ENCODE data around the gene METTL9. TPM values are rescaled to one million over a fixed set of nuclear protein-coding genes. Genes with fewer than 3 reads are reported as not detected.

Gene METTL9
- total and polyA plus RNA-seq, 2 of the 13 experiments (the other 11 are each of a cell fraction or from before 2014, with no cell fraction given) = 123 to 204 TPM

GRCh38 chr16:21666772-21667171 lies 67.4 kb downstream of the METTL9 start (continued):
- TF ChIP-seq TRAFD1 (CRISPR knock-in tag; IDR thresholded peaks at IDR 0.05; ENCODE audit: borderline replicate concordance) (no peak), TEAD3 (CRISPR knock-in tag; optimal IDR thresholded peaks at IDR 0.05; ENCODE audit: borderline replicate concordance) (peak; percentile 59), ISL2 (CRISPR knock-in tag; IDR thresholded peaks at IDR 0.05) (0 out of 2 replicates have a peak, but pooled peaks have one; percentile 20), HIVEP1 (CRISPR knock-in tag; IDR thresholded peaks at IDR 0.05) (no peak), PATZ1 (CRISPR knock-in tag; IDR thresholded peaks at IDR 0.05) (peak; percentile 58), IRF2 (CRISPR knock-in tag; IDR thresholded peaks at IDR 0.05) (0 out of 2 replicates have a peak, but pooled peaks have one; percentile 12), MIXL1 (CRISPR knock-in tag; IDR thresholded peaks at IDR 0.05) (0 out of 2 replicates have a peak, but pooled peaks have one; percentile 44), ZNF644 (CRISPR knock-in tag; IDR thresholded peaks at IDR 0.05; ENCODE audit: low read depth) (peak; percentile 67), MIER2 (CRISPR knock-in tag; IDR thresholded peaks at IDR 0.05) (peak; percentile 38; the same call in 1 of the 2 replicates), GATAD2A (CRISPR knock-in tag; IDR thresholded peaks at IDR 0.05) (0 out of 2 replicates have a peak, but pooled peaks have one; percentile 45), IRF9 (CRISPR knock-in tag; IDR thresholded peaks at IDR 0.05; ENCODE audit: borderline replicate concordance) (no peak), ZNF776 (CRISPR knock-in tag; IDR thresholded peaks at IDR 0.05) (0 out of 2 replicates have a peak, but pooled peaks have one; percentile 18), ZNF781 (CRISPR knock-in tag; IDR thresholded peaks at IDR 0.05; ENCODE audit: borderline replicate concordance, not compliant biosample characterization) (no peak), PPARG (CRISPR knock-in tag; conservative IDR thresholded peaks at IDR 0.05) (0 out of 2 replicates have a peak, but pooled peaks have one; percentile 63), FLYWCH1 (CRISPR knock-in tag; IDR thresholded peaks at IDR 0.05) (no peak), BCL6 (CRISPR knock-in tag; IDR thresholded peaks at IDR 0.05) (peak; percentile 43; the same call in 1 of the 2 replicates), ZNF510 (CRISPR knock-in tag; IDR thresholded peaks at IDR 0.05; ENCODE audit: low read depth) (no peak), EP300 (IDR thresholded peaks at IDR 0.05; ENCODE audit: low read depth in 2 of 2, low read length in 2 of 2) (peak in 1 of 2 experiments; percentile 73; a peak in 1 of 4 replicates), EP300 (CRISPR knock-in tag; IDR thresholded peaks at IDR 0.05; ENCODE audit: borderline replicate concordance) (0 out of 2 replicates have a peak, but pooled peaks have one; percentile 34), ZMYM4 (CRISPR knock-in tag; IDR thresholded peaks at IDR 0.05) (peak; percentile 57; the same call in 1 of the 2 replicates), PHF8 (CRISPR knock-in tag; IDR thresholded peaks at IDR 0.05) (peak; percentile 37; the same call in 1 of the 2 replicates), XRCC5 (optimal IDR thresholded peaks at IDR 0.05; ENCODE audit: low read length) (peak; percentile 60), U2AF1 (optimal IDR thresholded peaks at IDR 0.05; ENCODE audit: low read depth, low read length) (peak; percentile 36), MED8 (CRISPR knock-in tag; IDR thresholded peaks at IDR 0.05; ENCODE audit: insufficient replicate concordance) (peak; percentile 46), TARDBP (CRISPR knock-in tag; IDR thresholded peaks at IDR 0.05) (0 out of 2 replicates have a peak, but pooled peaks have one; percentile 48), ZNF629 (CRISPR knock-in tag; conservative IDR thresholded peaks at IDR 0.05) (0 out of 2 replicates have a peak, but pooled peaks have one; percentile 20), SOX6 (IDR thresholded peaks at IDR 0.05) (no peak), SOX6 (CRISPR knock-in tag; IDR thresholded peaks at IDR 0.05) (peak; percentile 72), RXRA (CRISPR knock-in tag; IDR thresholded peaks at IDR 0.05) (peak; percentile 64; the same call in 1 of the 2 replicates), ZNF138 (CRISPR knock-in tag; IDR thresholded peaks at IDR 0.05; ENCODE audit: low read depth) (no peak)

All from HepG2 (cell line).